Measurements from ENCODE around the gene TMEM200A. TPM values are rescaled to one million over a fixed set of nuclear protein-coding genes. Genes with fewer than 3 reads are reported as not detected.

TMEM200A gene
- total and polyA plus RNA-seq, 3 donors from 2014 or later = 3.6 to 5.5 (median 5.5) TPM

- DNase-seq = no peak
- TF ChIP-seq CTCF (IDR thresholded peaks at IDR 0.05) (no peak), POLR2A (IDR thresholded peaks at IDR 0.05) (no peak)
- intact Hi-C loops (cut with DNase I; ENCODE audit: low total_unique reads) = no loop called here
- no peak overlapping the region for H3K27ac ChIP-seq
- no peaks in the 10 kb centered on the region for H3K9me3 ChIP-seq
- H3K27me3 ChIP-seq = no peaks in the 10 kb centered on the region
- 70 to 87% methylated on average over 7 of the region's 7 CpGs for WGBS, 2 donors
- no peak overlapping the region for H3K4me3 ChIP-seq
- no peaks in the 10 kb centered on the region for H3K4me1 ChIP-seq
- H3K36me3 ChIP-seq (ENCODE audit: low read depth, missing control alignments) = no peaks in the 10 kb centered on the region
Measured at GRCh38 chr6:130426066-130426721, 60.4 kb downstream of the TMEM200A start.

GRCh38 chr6:130431346-130431852 is 65.6 kb downstream of the TMEM200A start:
- H3K9me3 ChIP-seq = no peaks in the 10 kb centered on the region
- TF ChIP-seq CTCF (IDR thresholded peaks at IDR 0.05) (no peak), POLR2A (IDR thresholded peaks at IDR 0.05) (no peak)
- DNase-seq = no peak
- no peaks in the 10 kb centered on the region for H3K27me3 ChIP-seq
- 56% methylated on average over 4 of the region's 4 CpGs for WGBS, 2 donors
- intact Hi-C loops (cut with DNase I; ENCODE audit: low total_unique reads) = no loop called here
- H3K4me1 ChIP-seq = no peaks in the 10 kb centered on the region
- no peaks in the 10 kb centered on the region for H3K36me3 ChIP-seq (ENCODE audit: low read depth, missing control alignments)
- no peak overlapping the region for H3K4me3 ChIP-seq
- no peak overlapping the region for H3K27ac ChIP-seq

- WGBS, 2 donors = 93 to 97% methylated on average over 4 of the region's 4 CpGs
- H3K4me3 ChIP-seq = no peak overlapping the region
Measured at GRCh38 chr6:130432838-130433237, 67.0 kb downstream of the TMEM200A start.

GRCh38 chr6:130434174-130434873 is 68.5 kb downstream of the TMEM200A start:
- no peak overlapping the region for H3K27ac ChIP-seq
- H3K4me1 ChIP-seq = no peaks in the 10 kb centered on the region
- no peak for TF ChIP-seq POLR2A (IDR thresholded peaks at IDR 0.05)
- no peak for TF ChIP-seq CTCF (IDR thresholded peaks at IDR 0.05)
- no peaks in the 10 kb centered on the region for H3K36me3 ChIP-seq (ENCODE audit: low read depth, missing control alignments)
- DNase-seq = no peak
- H3K27me3 ChIP-seq = no peaks in the 10 kb centered on the region
- WGBS, 2 donors = 93 to 97% methylated on average over 3 of the region's 3 CpGs
- H3K4me3 ChIP-seq = no peak overlapping the region
- intact Hi-C loops (cut with DNase I; ENCODE audit: low total_unique reads) = no loop called here
- H3K9me3 ChIP-seq = no peaks in the 10 kb centered on the region

More at GRCh38 chr6:130432838-130433237, 67.0 kb downstream of the TMEM200A start:
- H3K9me3 ChIP-seq = no peaks in the 10 kb centered on the region
- no peak overlapping the region for H3K27ac ChIP-seq
- DNase-seq = no peak
- no peak for TF ChIP-seq POLR2A (IDR thresholded peaks at IDR 0.05)
- TF ChIP-seq CTCF (IDR thresholded peaks at IDR 0.05) = no peak
- H3K36me3 ChIP-seq (ENCODE audit: low read depth, missing control alignments) = no peaks in the 10 kb centered on the region
- no peaks in the 10 kb centered on the region for H3K27me3 ChIP-seq
- intact Hi-C loops (cut with DNase I; ENCODE audit: low total_unique reads) = no loop called here
- no peaks in the 10 kb centered on the region for H3K4me1 ChIP-seq

All from testis (tissue), 3 donors.